Measurements from ENCODE around the gene SLITRK3.
"Not testable (repeated sequence)": the region's sequence is repeated elsewhere in the genome, so short reads cannot be mapped to it uniquely, and the experiment has no call there.

SLITRK3 gene

GRCh38 chr3:165188452-165188851 is 7.7 kb downstream of the SLITRK3 start:
- no peak for DNase-seq

GRCh38 chr3:165185707-165186327 is 10.4 kb downstream of the SLITRK3 start:
- DNase-seq: no peak

- no peak for DNase-seq
Observed at GRCh38 chr3:165181556-165181955, 14.6 kb downstream of the SLITRK3 start.

- no peak for DNase-seq
Observed at GRCh38 chr3:165170236-165170635, 25.9 kb downstream of the SLITRK3 start.

- no peak for DNase-seq
Observed at GRCh38 chr3:165169368-165169767, 26.8 kb downstream of the SLITRK3 start.

GRCh38 chr3:165162883-165163282 is 33.3 kb downstream of the SLITRK3 start:
- no peak for DNase-seq

GRCh38 chr3:165159760-165160421 is 36.3 kb downstream of the SLITRK3 start:
- no peak for DNase-seq

GRCh38 chr3:165158011-165158410 is 38.2 kb downstream of the SLITRK3 start:
- no peak for DNase-seq

- DNase-seq: no peak
Observed at GRCh38 chr3:165156757-165157420, 39.3 kb downstream of the SLITRK3 start.

- no peak for DNase-seq
Observed at GRCh38 chr3:165148876-165149441, 47.2 kb downstream of the SLITRK3 start.

- no peak for DNase-seq
Observed at GRCh38 chr3:165144271-165144670, 51.9 kb downstream of the SLITRK3 start.

GRCh38 chr3:165139918-165140317 is 56.3 kb downstream of the SLITRK3 start:
- DNase-seq: not testable (repeated sequence)

All from stimulated activated naive CD4-positive, alpha-beta T cell (primary cell).